Dermis blood vessel endothelial cell (primary cell): ENCODE data around the gene RPL5. TPM values are rescaled to one million over a fixed set of nuclear protein-coding genes. Genes with fewer than 3 reads are reported as not detected.
A peak's percentile ranks its signal among the peaks of the same experiment; 100 is the strongest.

Experiments
- DNase-seq: peaks from one replicate; pipeline ENCODE4 v3.0.0; 2010
- total RNA-seq: library from RNA; depleted of rRNA; stranded (reverse); fragments of >200 nt; gene quantifications from 2 replicates; pipeline ENCODE4 v1.2.3, GENCODE V29; 2014

Gene RPL5
- 892 and 958 TPM in 2 replicates for total RNA-seq

- DNase-seq = peak; percentile 99
Observed at GRCh38 chr1:92831762-92832536, at the start of gene RPL5. RPL5 (plus strand) TSS chr1:92832040; CDS start chr1:92832115, 75 bp downstream.

- DNase-seq = peak; percentile 29
Observed at GRCh38 chr1:92783550-92783949, 48.3 kb upstream of the RPL5 start.

GRCh38 chr1:92784021-92784638, 47.7 kb upstream of the RPL5 start:
- peak; percentile 58 for DNase-seq

- peak; percentile 98 for DNase-seq
Observed at GRCh38 chr1:92784639-92785500, 47.0 kb upstream of the RPL5 start, which contains the start of gene EVI5. EVI5 (minus strand) TSS chr1:92785108; CDS start chr1:92736546, 48,562 bp downstream.

- DNase-seq = no peak
Observed at GRCh38 chr1:92786111-92786901, 45.5 kb upstream of the RPL5 start.

GRCh38 chr1:92790081-92790480, 41.8 kb upstream of the RPL5 start:
- no peak for DNase-seq

GRCh38 chr1:92790867-92791266, 41.0 kb upstream of the RPL5 start:
- no peak for DNase-seq

GRCh38 chr1:92791487-92792066, 40.3 kb upstream of the RPL5 start:
- DNase-seq = no peak

- peak; percentile 59 for DNase-seq
Observed at GRCh38 chr1:92792340-92792782, 39.5 kb upstream of the RPL5 start.

- DNase-seq = no peak
Observed at GRCh38 chr1:92795166-92795565, 36.7 kb upstream of the RPL5 start.

- no peak for DNase-seq
Observed at GRCh38 chr1:92797297-92797696, 34.5 kb upstream of the RPL5 start.

GRCh38 chr1:92797961-92798360, 33.9 kb upstream of the RPL5 start:
- no peak for DNase-seq

GRCh38 chr1:92803140-92803887, 28.5 kb upstream of the RPL5 start:
- DNase-seq = no peak

- peak; percentile 90 for DNase-seq
Observed at GRCh38 chr1:92804721-92805201, 27.1 kb upstream of the RPL5 start.

GRCh38 chr1:92805216-92805615, 26.6 kb upstream of the RPL5 start:
- no peak for DNase-seq

GRCh38 chr1:92808381-92808780, 23.5 kb upstream of the RPL5 start:
- no peak for DNase-seq

GRCh38 chr1:92816732-92817131, 15.1 kb upstream of the RPL5 start:
- no peak for DNase-seq

GRCh38 chr1:92817137-92817697, 14.6 kb upstream of the RPL5 start:
- DNase-seq = no peak

GRCh38 chr1:92817986-92818764, 13.7 kb upstream of the RPL5 start:
- DNase-seq = peak; percentile 64

GRCh38 chr1:92820024-92820423, 11.8 kb upstream of the RPL5 start:
- DNase-seq = no peak
